GM12865 (cell line): ENCODE measurements around the gene NKAP.

Experiments used
- DNase-seq: peaks from one replicate; pipeline ENCODE4 v3.0.0; 2010; ENCODE audit warnings: low read depth
- H3K4me3 ChIP-seq: 2 replicates; pipeline ENCODE4 v1.5.1; 2011; ENCODE audit warnings: mild to moderate bottlenecking, low read depth, low read length, control low read depth
- CTCF ChIP-seq: IDR thresholded peaks from 2 replicates; pipeline ENCODE4 v1.5.1; 2011; ENCODE audit warnings: low read length, control low read depth, low read depth, inconsistent platforms; ENCODE audit not compliant: insufficient read depth; ENCODE audit errors: missing control alignments

The NKAP gene

GRCh38 chrX:119887721-119888425, 55.7 kb downstream of the NKAP start:
- DNase-seq: peak; percentile 70
- peak overlapping the region; percentile 50 for H3K4me3 ChIP-seq
- TF ChIP-seq CTCF: peak; percentile 61

GRCh38 chrX:119885554-119886428, 57.8 kb downstream of the NKAP start:
- DNase-seq: peak; percentile 3
- no peak overlapping the region for H3K4me3 ChIP-seq
- no peak for TF ChIP-seq CTCF

GRCh38 chrX:119880552-119881437, 62.8 kb downstream of the NKAP start:
- TF ChIP-seq CTCF: peak; percentile 61
- H3K4me3 ChIP-seq: no peak overlapping the region
- peak; percentile 70 for DNase-seq

GRCh38 chrX:119880076-119880475, 63.5 kb downstream of the NKAP start:
- TF ChIP-seq CTCF: no peak
- no peak overlapping the region for H3K4me3 ChIP-seq
- peak; percentile 60 for DNase-seq

- H3K4me3 ChIP-seq: no peak overlapping the region
- DNase-seq: no peak
- no peak for TF ChIP-seq CTCF
Measured at GRCh38 chrX:119878740-119879139, 64.8 kb downstream of the NKAP start.

- no peak for TF ChIP-seq CTCF
- H3K4me3 ChIP-seq: peak within 1 kb of the TSS; percentile 76
- DNase-seq: peak; percentile 95
Measured at GRCh38 chrX:119871599-119872395, 71.8 kb downstream of the NKAP start, which contains the start of the genes NDUFA1 and RNF113A. Gene NDUFA1, plus strand, starts transcription at chrX:119871832. Its CDS starts 80 bp downstream, at chrX:119871912. Gene RNF113A, minus strand, starts transcription at chrX:119871733. Its CDS starts 120 bp downstream, at chrX:119871613.
